Astrocyte of the cerebellum (primary cell): Measurements from ENCODE around the gene CSNK1G2.

Source experiments
- DNase-seq: peaks from one replicate; pipeline ENCODE4 v3.0.0-alpha.2; 2011; ENCODE audit warnings: low read depth
- H3K4me3 ChIP-seq: 2 replicates; pipeline ENCODE4 v1.5.1; 2011; ENCODE audit warnings: mild to moderate bottlenecking, low read depth, low read length, moderate library complexity
- in situ Hi-C: cut with HindIII; loops from 2 replicates; pipeline ENCODE4 v1.10.0; 2017; ENCODE audit warnings: low sequenced_read_pairs
- TF ChIP-seq, protein P1 (sequence below): IDR thresholded peaks from 2 replicates; pipeline ENCODE4 v1.5.1; 2012; ENCODE audit warnings: low read length, low read depth, moderate library complexity, mild to moderate bottlenecking; ENCODE audit errors: missing control alignments

CSNK1G2 gene

DNA sequence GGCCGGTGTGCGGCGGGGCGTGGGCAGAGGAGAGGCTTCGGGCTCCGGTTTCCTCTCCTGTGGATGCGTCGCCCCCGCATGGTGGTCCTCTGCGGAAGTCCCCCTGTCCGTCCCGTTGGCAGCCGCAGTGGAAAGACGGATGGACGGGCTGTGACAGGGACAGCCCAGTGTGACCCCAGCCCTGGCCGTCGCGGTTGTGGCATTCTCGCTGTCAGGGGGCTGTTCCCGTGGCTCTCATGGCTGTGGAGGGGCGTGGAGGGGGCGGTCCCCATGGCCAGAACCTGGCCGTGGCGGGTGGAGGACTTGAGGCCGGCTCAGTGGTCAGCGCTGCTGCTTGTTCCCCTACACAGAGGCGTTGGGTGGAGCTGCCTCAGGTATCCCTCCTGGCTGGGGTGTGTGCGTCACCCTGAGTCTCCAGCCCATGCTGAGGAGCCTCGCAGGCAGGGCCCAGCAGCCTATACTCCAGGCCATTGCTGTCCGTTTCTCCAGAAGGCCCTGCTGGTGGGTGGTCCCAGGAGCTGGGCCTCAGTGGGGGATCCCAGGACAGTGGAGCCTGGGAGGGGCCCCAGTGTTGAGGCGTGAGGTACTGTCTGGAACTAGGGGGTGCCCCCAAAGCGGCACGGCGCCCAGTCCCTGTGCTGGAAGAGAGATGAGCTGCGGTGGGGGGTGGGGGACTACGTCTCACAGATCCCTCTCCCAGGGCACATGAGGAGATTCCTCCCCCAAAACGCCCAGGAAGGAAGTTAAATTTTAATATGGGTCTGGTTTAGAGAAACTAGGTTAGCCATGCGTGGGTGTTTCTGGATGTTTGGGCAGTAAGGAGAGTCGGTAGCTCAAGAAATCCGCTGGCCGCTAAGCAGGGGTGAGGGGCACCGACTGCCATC lies 20.3 kb downstream of the CSNK1G2 start:
- in situ Hi-C loops, result no loop called here
- no peak for DNase-seq
- H3K4me3 ChIP-seq, result no peak overlapping the region
- TF ChIP-seq, protein P1, sequence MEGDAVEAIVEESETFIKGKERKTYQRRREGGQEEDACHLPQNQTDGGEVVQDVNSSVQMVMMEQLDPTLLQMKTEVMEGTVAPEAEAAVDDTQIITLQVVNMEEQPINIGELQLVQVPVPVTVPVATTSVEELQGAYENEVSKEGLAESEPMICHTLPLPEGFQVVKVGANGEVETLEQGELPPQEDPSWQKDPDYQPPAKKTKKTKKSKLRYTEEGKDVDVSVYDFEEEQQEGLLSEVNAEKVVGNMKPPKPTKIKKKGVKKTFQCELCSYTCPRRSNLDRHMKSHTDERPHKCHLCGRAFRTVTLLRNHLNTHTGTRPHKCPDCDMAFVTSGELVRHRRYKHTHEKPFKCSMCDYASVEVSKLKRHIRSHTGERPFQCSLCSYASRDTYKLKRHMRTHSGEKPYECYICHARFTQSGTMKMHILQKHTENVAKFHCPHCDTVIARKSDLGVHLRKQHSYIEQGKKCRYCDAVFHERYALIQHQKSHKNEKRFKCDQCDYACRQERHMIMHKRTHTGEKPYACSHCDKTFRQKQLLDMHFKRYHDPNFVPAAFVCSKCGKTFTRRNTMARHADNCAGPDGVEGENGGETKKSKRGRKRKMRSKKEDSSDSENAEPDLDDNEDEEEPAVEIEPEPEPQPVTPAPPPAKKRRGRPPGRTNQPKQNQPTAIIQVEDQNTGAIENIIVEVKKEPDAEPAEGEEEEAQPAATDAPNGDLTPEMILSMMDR, result no peak

DNA sequence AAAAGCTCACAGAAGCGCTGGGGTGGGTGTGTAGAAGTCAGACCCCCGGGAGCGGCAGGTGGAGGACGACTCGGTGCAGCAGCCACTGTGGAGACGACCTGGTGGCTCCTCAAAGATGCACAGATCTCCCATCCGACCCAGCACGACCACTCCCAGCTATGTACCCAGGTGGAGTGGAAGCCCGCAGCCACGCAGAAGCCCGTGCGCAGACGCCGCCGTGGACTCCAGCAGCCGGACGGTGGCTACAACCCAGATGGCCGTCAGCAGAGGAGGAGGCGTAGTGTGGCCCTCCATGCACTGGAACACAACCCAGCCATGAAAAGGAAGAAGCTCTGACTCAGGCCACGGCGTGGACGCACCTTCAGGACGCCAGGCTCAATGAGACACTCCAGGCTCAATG lies 21.7 kb downstream of the CSNK1G2 start:
- no peak for DNase-seq
- in situ Hi-C loops, result no loop called here
- H3K4me3 ChIP-seq, result no peak overlapping the region
- TF ChIP-seq, protein P1, result no peak

DNA sequence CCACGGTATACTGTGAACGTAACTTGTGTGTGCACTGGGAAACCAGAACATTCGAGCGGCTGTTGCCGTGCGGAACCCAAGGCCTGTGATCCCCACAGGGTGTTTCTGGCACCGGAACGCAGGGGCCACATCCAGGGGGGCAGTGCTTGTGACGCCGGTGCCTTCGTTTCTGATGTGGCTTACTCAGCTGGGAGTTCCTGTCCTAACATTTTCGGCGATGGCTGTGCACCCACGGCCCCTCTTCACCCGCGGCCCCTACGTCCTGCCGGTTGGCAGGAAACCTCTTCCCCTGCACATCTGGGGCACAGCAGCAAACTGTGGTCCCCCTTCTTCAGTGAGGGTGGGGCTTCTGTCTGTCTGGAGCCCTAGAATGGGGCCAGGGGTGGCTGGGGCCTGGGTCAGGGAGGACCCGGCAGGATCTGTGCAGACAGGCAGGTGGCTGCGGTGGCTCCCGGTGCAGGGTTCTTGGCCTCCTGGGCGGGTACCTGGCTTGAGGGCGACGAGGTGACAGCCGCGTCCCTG lies 26.2 kb downstream of the CSNK1G2 start:
- in situ Hi-C loops, result no loop called here
- TF ChIP-seq, protein P1, result no peak
- no peak overlapping the region for H3K4me3 ChIP-seq
- no peak for DNase-seq

DNA sequence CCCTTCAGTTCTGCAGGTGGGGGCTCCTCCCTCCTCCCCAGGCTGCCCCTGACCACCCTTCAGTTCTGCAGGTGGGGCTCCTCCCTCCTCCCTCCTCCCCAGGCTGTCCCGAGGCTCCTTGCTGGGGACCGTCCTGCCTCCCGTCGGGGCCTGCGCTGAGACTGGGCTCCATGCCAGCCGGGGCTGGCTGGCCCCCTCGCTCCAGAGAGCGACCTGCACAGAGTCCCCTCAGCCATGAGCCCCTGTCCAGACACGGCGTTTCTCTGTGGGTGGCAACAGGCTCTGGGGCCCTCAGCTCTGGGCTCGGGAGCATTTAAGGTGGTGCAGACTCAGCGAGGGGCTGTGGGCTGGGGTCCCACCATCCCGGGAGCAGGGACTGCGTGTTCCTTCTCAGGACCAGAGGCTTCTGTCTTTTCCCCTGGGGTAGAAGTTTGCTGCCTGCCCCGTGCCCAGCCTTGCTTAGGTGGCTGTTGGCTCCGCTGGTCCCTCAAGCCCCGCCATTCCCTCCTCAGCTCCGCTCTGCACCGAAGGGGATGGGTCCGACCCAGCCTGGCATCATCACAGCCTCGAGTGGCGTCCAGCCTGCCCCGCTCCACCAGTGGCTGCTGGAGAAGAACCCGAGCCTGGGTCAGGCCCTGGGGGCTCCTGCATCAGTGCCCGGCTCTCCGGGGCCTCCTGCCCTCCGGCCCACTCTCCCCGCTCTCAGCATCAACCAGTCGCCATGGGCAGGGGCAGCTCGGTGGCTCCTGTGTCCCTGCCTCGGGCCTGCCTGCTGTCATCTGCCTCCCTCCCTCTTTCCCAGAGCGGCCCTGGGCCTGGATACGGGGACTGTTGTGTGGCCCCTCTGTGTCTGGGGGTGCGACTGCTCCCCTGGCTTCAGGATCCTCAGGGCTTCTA lies 27.6 kb downstream of the CSNK1G2 start:
- no peak for DNase-seq
- in situ Hi-C loops, result no loop called here
- TF ChIP-seq, protein P1, result no peak
- no peak overlapping the region for H3K4me3 ChIP-seq

DNA sequence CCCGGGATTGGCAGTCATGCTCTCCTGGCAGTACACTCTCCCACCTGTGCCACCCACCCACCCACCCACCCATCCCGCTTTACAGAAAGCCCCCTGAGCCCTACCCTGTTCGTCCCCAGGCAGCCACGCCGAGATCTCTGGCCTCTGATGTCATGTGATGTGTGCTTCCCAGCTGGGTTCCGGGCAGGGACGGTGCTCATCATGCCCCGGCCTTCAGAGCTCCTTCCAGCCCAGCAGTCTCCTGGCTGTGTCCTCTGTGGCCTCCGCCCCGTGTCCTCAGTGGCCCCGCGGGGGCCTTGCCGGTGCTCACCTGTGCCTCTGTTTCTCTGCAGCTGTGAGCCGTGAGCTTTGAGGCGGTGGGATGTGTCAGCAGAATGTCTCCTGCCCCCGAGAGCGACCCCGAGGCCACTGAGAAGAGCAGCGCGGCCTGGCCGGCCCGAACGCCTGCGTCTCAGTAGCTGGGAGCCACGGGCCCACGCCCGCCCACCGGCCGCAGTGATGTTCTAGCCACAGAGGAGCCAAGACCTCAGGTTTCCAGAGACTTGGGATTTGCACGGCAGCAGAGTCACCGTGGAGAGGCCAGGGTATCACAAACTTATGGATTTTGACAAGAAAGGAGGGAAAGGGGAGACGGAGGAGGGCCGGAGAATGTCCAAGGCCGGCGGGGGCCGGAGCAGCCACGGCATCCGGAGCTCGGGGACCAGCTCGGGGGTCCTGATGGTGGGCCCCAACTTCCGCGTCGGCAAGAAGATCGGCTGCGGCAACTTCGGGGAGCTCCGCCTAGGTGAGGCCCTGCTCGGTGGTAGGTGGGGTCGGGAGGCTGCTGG lies 28.4 kb downstream of the CSNK1G2 start:
- no peak overlapping the region for H3K4me3 ChIP-seq
- in situ Hi-C loops, result no loop called here
- no peak for DNase-seq
- TF ChIP-seq, protein P1, result no peak
